Activated B cell treated with CpG ODN at 0.5 μM for 24 hours (primary cell): ENCODE results near the gene ACTG2. TPM values are rescaled to one million over a fixed set of nuclear protein-coding genes. Genes with fewer than 3 reads are reported as not detected.
"Not testable (repeated sequence)": the region's sequence is repeated elsewhere in the genome, so short reads cannot be mapped to it uniquely, and the experiment has no call there.

ENCODE experiments used
- ATAC-seq: fragments of 200-7000 bp; cut with Tn5 transposase; one replicate; pipeline ENCODE4 v1.10.0; 2021; ENCODE audit warnings: low read depth, mild to moderate bottlenecking, moderate library complexity
- CTCF ChIA-PET: fragments of 350-600 bp; sonication (Branson Sonifier 250); formaldehyde crosslinking; loops from one replicate; lab custom pipeline; 2021; ENCODE audit warnings: antibody characterized with exemption; lab: Charles Lee
- POLR2A ChIA-PET: fragments of 350-600 bp; sonication (Branson Sonifier 250); formaldehyde crosslinking; loops from one replicate; lab custom pipeline; 2021; ENCODE audit warnings: antibody characterized with exemption; lab: Charles Lee
- DNase-seq: peaks from one replicate; pipeline ENCODE4 v3.0.0; 2022
- H3K27ac Mint-ChIP-seq: one replicate; pipeline ENCODE4 v1.8.0; 2020; ENCODE audit warnings: mixed read lengths
- H3K27me3 Mint-ChIP-seq: one replicate; pipeline ENCODE4 v1.8.0; 2021; ENCODE audit warnings: mixed read lengths
- H3K36me3 Mint-ChIP-seq: one replicate; pipeline ENCODE4 v1.8.0; 2021; ENCODE audit warnings: low read depth, mixed read lengths
- H3K4me1 Mint-ChIP-seq: one replicate; pipeline ENCODE4 v1.8.0; 2021; ENCODE audit warnings: mixed read lengths
- H3K4me3 Mint-ChIP-seq: one replicate; pipeline ENCODE4 v1.8.0; 2020; ENCODE audit warnings: mild to moderate bottlenecking, mixed read lengths
- H3K9me3 Mint-ChIP-seq: one replicate; pipeline ENCODE4 v1.8.0; 2020; ENCODE audit warnings: mixed read lengths
- CTCF ChIP-seq: fragments of 200-600 bp; IDR thresholded peaks from one replicate; pipeline ENCODE4 v1.8.0; 2022; ENCODE audit warnings: antibody characterized with exemption, mild to moderate bottlenecking
- intact Hi-C: fragments of 100-400 bp; cut with micrococcal nuclease; formaldehyde crosslinking; loops from one replicate; pipeline ENCODE4 v1.15.1; 2024
- total RNA-seq: library from RNA; stranded (reverse); gene quantifications from 2 replicates; pipeline ENCODE4 v1.2.3, GENCODE V29; 2022

The ACTG2 gene
- total RNA-seq, 1 donor from 2014 or later = not detected

- TF ChIP-seq CTCF = no peak
- Mint-ChIP-seq H3K36me3 (no peaks in the 10 kb centered on the region), H3K27ac (no peak overlapping the region), H3K4me1 (peaks cover 6% of the 10 kb centered on the region), H3K9me3 (no peaks in the 10 kb centered on the region), H3K4me3 (no peak overlapping the region), H3K27me3 (peaks cover 6% of the 10 kb centered on the region)
- ChIA-PET CTCF (no interaction called here), POLR2A (no interaction called here)
- intact Hi-C loops = no loop called here
- no peak for ATAC-seq
- DNase-seq = no peak
These were observed 5.1 kb downstream of the ACTG2 start for GRCh38 chr2:73897934-73898333.

GRCh38 chr2:73899801-73900336 lies 7.1 kb downstream of the ACTG2 start:
- peaks cover 6% of the 10 kb centered on the region for H3K27me3 Mint-ChIP-seq
- no peak for TF ChIP-seq CTCF
- CTCF ChIA-PET = no interaction called here
- no peak for DNase-seq
- H3K4me3 Mint-ChIP-seq = no peak overlapping the region
- no peaks in the 10 kb centered on the region for H3K9me3 Mint-ChIP-seq
- intact Hi-C loops = no loop called here
- H3K27ac Mint-ChIP-seq = no peak overlapping the region
- POLR2A ChIA-PET = no interaction called here
- no peaks in the 10 kb centered on the region for H3K36me3 Mint-ChIP-seq
- H3K4me1 Mint-ChIP-seq = peaks cover 6% of the 10 kb centered on the region
- ATAC-seq = no peak

GRCh38 chr2:73901143-73901542 lies 8.3 kb downstream of the ACTG2 start:
- intact Hi-C loops = no loop called here
- ChIA-PET CTCF (no interaction called here), POLR2A (no interaction called here)
- H3K4me3 Mint-ChIP-seq = no peak overlapping the region
- no peak for TF ChIP-seq CTCF
- H3K4me1 Mint-ChIP-seq = peaks cover 6% of the 10 kb centered on the region
- H3K27ac Mint-ChIP-seq = no peak overlapping the region
- no peaks in the 10 kb centered on the region for H3K9me3 Mint-ChIP-seq
- ATAC-seq (no peak), DNase-seq (no peak)
- no peaks in the 10 kb centered on the region for H3K36me3 Mint-ChIP-seq
- peaks cover 6% of the 10 kb centered on the region for H3K27me3 Mint-ChIP-seq

- no peak overlapping the region for H3K27ac Mint-ChIP-seq
- no peak for ATAC-seq
- CTCF ChIA-PET = no interaction called here
These were observed 9.5 kb downstream of the ACTG2 start for GRCh38 chr2:73902284-73902683.

GRCh38 chr2:73903313-73903712 lies 10.5 kb downstream of the ACTG2 start:
- H3K27ac Mint-ChIP-seq = no peak overlapping the region
- intact Hi-C loops = no loop called here
- ATAC-seq = no peak
- no peaks in the 10 kb centered on the region for H3K9me3 Mint-ChIP-seq
- peaks cover 2% of the 10 kb centered on the region for H3K4me1 Mint-ChIP-seq
- H3K27me3 Mint-ChIP-seq = peaks cover 6% of the 10 kb centered on the region
- DNase-seq = no peak
- no peak for TF ChIP-seq CTCF
- ChIA-PET CTCF (no interaction called here), POLR2A (no interaction called here)
- no peaks in the 10 kb centered on the region for H3K36me3 Mint-ChIP-seq
- H3K4me3 Mint-ChIP-seq = no peak overlapping the region

More at GRCh38 chr2:73902284-73902683, 9.5 kb downstream of the ACTG2 start:
- TF ChIP-seq CTCF = no peak
- H3K4me1 Mint-ChIP-seq = no peaks in the 10 kb centered on the region
- no peak overlapping the region for H3K4me3 Mint-ChIP-seq
- POLR2A ChIA-PET = interaction anchor here (0.6 kb wide), 1 partner anchor 106 kb away, joined by 10 read pairs; no protein-coding TSS in a partner anchor
- H3K9me3 Mint-ChIP-seq = no peaks in the 10 kb centered on the region
- no peak for DNase-seq
- H3K36me3 Mint-ChIP-seq = no peaks in the 10 kb centered on the region
- peaks cover 6% of the 10 kb centered on the region for H3K27me3 Mint-ChIP-seq
- intact Hi-C loops = no loop called here

- intact Hi-C loops, H3K4me1 Mint-ChIP-seq, ATAC-seq, H3K27me3 Mint-ChIP-seq, DNase-seq, POLR2A ChIA-PET, H3K27ac Mint-ChIP-seq, H3K4me3 Mint-ChIP-seq, H3K36me3 Mint-ChIP-seq, CTCF ChIA-PET, H3K9me3 Mint-ChIP-seq: not testable (repeated sequence)
These were observed 11.3 kb downstream of the ACTG2 start for GRCh38 chr2:73903949-73904613.
